SU-DHL-6 (cell line): Measurements from ENCODE around the gene ITFG2.
A peak's percentile ranks its signal among the peaks of the same experiment; 100 is the strongest.

Experiments used
- H2AFZ ChIP-seq: fragments of 200-600 bp; sonication (generic); 2 replicates; pipeline ENCODE4 v1.6.1; 2014; ENCODE audit warnings: low read depth, mild to moderate bottlenecking, moderate library complexity, mixed read lengths, antibody characterized with exemption, low read length; ENCODE audit not compliant: severe bottlenecking
- H3F3A ChIP-seq: fragments of 200-600 bp; shearing (Covaris generic); 2 replicates; pipeline ENCODE4 v1.6.0; 2016; ENCODE audit warnings: antibody characterized with exemption, mild to moderate bottlenecking; ENCODE audit not compliant: insufficient read depth
- H3K27ac ChIP-seq: fragments of 200-600 bp; sonication (generic); 2 replicates; pipeline ENCODE4 v1.5.1; 2016; ENCODE audit warnings: low read depth, mild to moderate bottlenecking, low read length, moderate library complexity, mixed read lengths
- H3K27me3 ChIP-seq: fragments of 200-600 bp; sonication (generic), shearing (Covaris generic); 2 replicates; pipeline ENCODE4 v1.6.0; 2014; ENCODE audit warnings: mild to moderate bottlenecking, low read length
- H3K36me3 ChIP-seq: fragments of 200-600 bp; sonication (generic); 2 replicates; pipeline ENCODE4 v1.6.1; 2014; ENCODE audit warnings: mild to moderate bottlenecking, low read length, mixed read lengths
- H3K4me2 ChIP-seq: fragments of 300-600, 200-600 bp; shearing (Covaris generic), sonication (generic); 2 replicates; pipeline ENCODE4 v1.6.0; 2014; ENCODE audit warnings: low read length, low read depth, mild to moderate bottlenecking; ENCODE audit not compliant: poor library complexity, severe bottlenecking
- H3K4me3 ChIP-seq: fragments of 200-600 bp; sonication (generic); 2 replicates; pipeline ENCODE4 v1.5.1; 2014; ENCODE audit warnings: antibody characterized with exemption, low read length, mild to moderate bottlenecking, mixed read lengths; ENCODE audit not compliant: insufficient read depth, poor library complexity, severe bottlenecking
- H3K79me2 ChIP-seq: fragments of 200-600 bp; sonication (generic); 2 replicates; pipeline ENCODE4 v1.6.1; 2014; ENCODE audit warnings: mild to moderate bottlenecking, low read length, moderate library complexity; ENCODE audit not compliant: insufficient read depth
- H3K9ac ChIP-seq: fragments of 200-600 bp; sonication (generic); 2 replicates; pipeline ENCODE4 v1.7.0; 2014; ENCODE audit warnings: mild to moderate bottlenecking, low read length
- H3K9me2 ChIP-seq: fragments of 200-600 bp; sonication (generic); replicated peaks from 2 replicates; pipeline ENCODE4 v1.6.1; 2014; ENCODE audit warnings: low read length; ENCODE audit not compliant: insufficient read depth
- H3K9me3 ChIP-seq: fragments of 200-600 bp; sonication (generic); 2 replicates; pipeline ENCODE4 v1.6.1; 2014; ENCODE audit warnings: low read length, mixed read lengths; ENCODE audit not compliant: insufficient read depth
- H4K20me1 ChIP-seq: fragments of 200-600 bp; sonication (generic); 2 replicates; pipeline ENCODE4 v1.6.1; 2014; ENCODE audit warnings: low read depth, mild to moderate bottlenecking, antibody characterized with exemption, low read length, moderate library complexity, mixed read lengths
- EZH2phosphoT487 ChIP-seq: fragments of 200-600 bp; sonication (generic), shearing (Covaris generic); conservative IDR thresholded peaks from 2 replicates; pipeline ENCODE4 v1.6.1; 2018; ENCODE audit warnings: mild to moderate bottlenecking, antibody characterized with exemption, low read length, moderate library complexity, mixed read lengths
- TF ChIP-seq, protein P1 (sequence below): fragments of 200-600 bp; sonication (generic); IDR thresholded peaks from one replicate; pipeline ENCODE4 v1.5.1; 2017; ENCODE audit warnings: antibody characterized with exemption, mild to moderate bottlenecking, low read length, moderate library complexity; ENCODE audit not compliant: insufficient read depth, poor library complexity, severe bottlenecking

ITFG2 gene

DNA sequence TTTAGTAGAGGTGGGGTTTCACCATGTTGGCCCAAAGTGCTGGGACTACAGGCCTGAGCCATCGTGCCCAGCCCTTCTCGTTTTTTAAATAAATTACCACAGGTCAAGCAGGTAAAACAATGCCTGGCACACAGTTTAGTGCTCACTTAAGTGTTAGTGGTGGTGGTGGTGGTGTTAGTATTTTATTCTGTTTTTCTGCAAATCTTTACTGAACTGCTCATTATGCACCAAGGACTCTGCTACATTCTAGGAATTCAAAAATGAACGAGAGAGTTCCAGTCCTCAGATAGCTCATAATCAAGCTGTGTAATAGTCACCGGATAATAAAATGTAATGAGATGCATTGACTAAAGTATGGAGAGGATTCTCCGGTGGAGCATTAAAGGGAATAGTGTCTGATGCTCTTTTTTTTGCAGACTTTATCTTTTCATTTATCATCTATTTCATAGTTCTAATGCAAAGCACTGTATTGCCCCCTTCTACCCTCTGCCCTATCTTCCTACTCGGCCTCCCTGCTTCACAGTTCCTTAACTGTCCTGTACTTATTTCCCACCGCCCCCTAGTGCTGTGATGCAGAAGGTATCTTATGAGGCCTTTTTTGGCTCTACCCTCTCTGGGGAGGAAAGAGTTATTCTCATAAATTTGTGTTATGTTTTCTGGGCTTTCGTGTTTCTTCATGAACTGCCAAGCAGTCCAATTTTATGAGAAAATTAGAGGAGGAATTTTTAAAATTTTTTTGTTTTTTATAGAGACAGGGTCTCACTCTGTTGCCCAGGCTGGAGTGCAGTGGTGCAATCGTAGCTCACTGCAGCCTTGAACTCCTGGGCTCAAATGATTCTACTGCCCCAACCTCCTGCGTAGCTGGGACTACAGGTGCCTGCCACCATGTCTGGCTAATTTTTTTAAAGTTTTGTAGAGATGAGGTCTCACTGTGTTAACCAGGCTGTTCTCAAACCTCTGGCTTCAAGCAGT, 1.0 kb downstream of the ITFG2 start:
- Histone ChIP-seq H3K9me2 (no peaks in the 10 kb centered on the region), H3K27ac (peak overlapping the region; percentile 77), H2AFZ (peak overlapping the region; percentile 97)

DNA sequence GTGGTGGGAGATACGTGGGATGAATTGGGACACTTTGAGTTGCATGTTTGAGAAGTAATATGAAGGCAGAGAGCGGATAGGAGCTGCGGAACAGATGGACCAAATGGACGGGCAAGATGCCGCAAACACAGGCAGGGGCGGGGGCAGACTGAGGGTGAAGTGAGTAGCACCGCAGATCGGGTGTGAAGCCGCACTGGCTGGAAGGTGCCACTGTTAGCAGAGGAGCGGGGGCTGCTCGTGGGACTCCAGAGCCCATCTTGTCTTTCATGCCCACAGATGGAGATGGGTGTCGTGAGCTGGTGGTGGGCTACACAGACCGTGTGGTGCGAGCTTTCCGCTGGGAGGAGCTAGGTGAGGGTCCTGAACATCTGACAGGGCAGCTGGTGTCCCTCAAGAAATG, 7.3 kb downstream of the ITFG2 start:
- TF ChIP-seq, protein P1, sequence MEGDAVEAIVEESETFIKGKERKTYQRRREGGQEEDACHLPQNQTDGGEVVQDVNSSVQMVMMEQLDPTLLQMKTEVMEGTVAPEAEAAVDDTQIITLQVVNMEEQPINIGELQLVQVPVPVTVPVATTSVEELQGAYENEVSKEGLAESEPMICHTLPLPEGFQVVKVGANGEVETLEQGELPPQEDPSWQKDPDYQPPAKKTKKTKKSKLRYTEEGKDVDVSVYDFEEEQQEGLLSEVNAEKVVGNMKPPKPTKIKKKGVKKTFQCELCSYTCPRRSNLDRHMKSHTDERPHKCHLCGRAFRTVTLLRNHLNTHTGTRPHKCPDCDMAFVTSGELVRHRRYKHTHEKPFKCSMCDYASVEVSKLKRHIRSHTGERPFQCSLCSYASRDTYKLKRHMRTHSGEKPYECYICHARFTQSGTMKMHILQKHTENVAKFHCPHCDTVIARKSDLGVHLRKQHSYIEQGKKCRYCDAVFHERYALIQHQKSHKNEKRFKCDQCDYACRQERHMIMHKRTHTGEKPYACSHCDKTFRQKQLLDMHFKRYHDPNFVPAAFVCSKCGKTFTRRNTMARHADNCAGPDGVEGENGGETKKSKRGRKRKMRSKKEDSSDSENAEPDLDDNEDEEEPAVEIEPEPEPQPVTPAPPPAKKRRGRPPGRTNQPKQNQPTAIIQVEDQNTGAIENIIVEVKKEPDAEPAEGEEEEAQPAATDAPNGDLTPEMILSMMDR = no peak
- no peak for TF ChIP-seq EZH2phosphoT487
- H3K4me2 ChIP-seq = no peak overlapping the region
- no peaks in the 10 kb centered on the region for H4K20me1 ChIP-seq
- H3K4me3 ChIP-seq = no peak overlapping the region
- H3K9me2 ChIP-seq = no peaks in the 10 kb centered on the region
- H3K36me3 ChIP-seq = peaks cover 3% of the 10 kb centered on the region; the same call in 1 of the 2 replicates
- no peaks in the 10 kb centered on the region for H3K27me3 ChIP-seq
- H3K9me3 ChIP-seq = no peaks in the 10 kb centered on the region
- peaks cover 11% of the 10 kb centered on the region for H3K79me2 ChIP-seq
- no peak overlapping the region for H3K9ac ChIP-seq
- H2AFZ ChIP-seq = no peak overlapping the region
- no peaks in the 10 kb centered on the region for H3F3A ChIP-seq
- H3K27ac ChIP-seq = no peak overlapping the region

More for the DNA sequence above, 1.0 kb downstream of the ITFG2 start:
- no peaks in the 10 kb centered on the region for H3K27me3 ChIP-seq
- TF ChIP-seq, protein P1 = peak; percentile 57
- no peak for TF ChIP-seq EZH2phosphoT487
- no peaks in the 10 kb centered on the region for H3K9me3 ChIP-seq
- peak overlapping the region; percentile 74 for H3K4me3 ChIP-seq
- H3K9ac ChIP-seq = peak overlapping the region; percentile 87
- H3F3A ChIP-seq = peaks cover 6% of the 10 kb centered on the region
- no peaks in the 10 kb centered on the region for H4K20me1 ChIP-seq
- H3K36me3 ChIP-seq = peaks cover 3% of the 10 kb centered on the region; the same call in 1 of the 2 replicates
- H3K79me2 ChIP-seq = peaks cover 30% of the 10 kb centered on the region
- H3K4me2 ChIP-seq = peak overlapping the region; percentile 94

DNA sequence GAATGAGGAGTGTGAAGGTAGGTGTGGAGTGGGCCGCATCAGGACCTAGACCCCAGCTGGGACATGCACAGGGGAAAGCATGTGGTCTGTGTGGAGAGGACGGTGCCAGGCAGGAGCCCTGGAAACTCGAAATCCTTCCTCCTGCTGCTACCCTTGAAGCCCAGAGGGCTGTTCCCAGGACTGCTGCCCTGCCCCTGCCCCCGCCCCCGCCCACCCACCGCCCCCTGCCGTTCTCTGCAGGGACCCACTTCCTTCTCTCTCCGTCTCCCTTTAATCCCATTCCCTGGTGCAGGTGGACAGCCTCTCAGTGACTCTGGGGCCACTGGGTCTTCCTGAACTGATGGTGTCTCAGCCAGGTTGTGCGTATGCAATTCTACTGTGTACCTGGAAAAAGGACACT, 8.0 kb downstream of the ITFG2 start:
- no peak overlapping the region for H3K4me3 ChIP-seq
- H3K4me2 ChIP-seq = no peak overlapping the region
- H2AFZ ChIP-seq = no peak overlapping the region
- H3K9me2 ChIP-seq = no peaks in the 10 kb centered on the region
- TF ChIP-seq EZH2phosphoT487 = no peak
- TF ChIP-seq, protein P1 = no peak
- no peaks in the 10 kb centered on the region for H3K9me3 ChIP-seq
- peaks cover 5% of the 10 kb centered on the region for H3K79me2 ChIP-seq
- no peaks in the 10 kb centered on the region for H3F3A ChIP-seq
- no peaks in the 10 kb centered on the region for H4K20me1 ChIP-seq
- H3K27me3 ChIP-seq = no peaks in the 10 kb centered on the region
- H3K36me3 ChIP-seq = peaks cover 3% of the 10 kb centered on the region; the same call in 1 of the 2 replicates
- H3K27ac ChIP-seq = no peak overlapping the region
- H3K9ac ChIP-seq = no peak overlapping the region
